ENCODE results near the gene NEO1.

Gene NEO1

GRCh38 chr15:73079565-73079964 lies 27.3 kb downstream of the NEO1 start:
- no peak for DNase-seq

- DNase-seq, result peak in 2 of 5 donors; percentile 7 to 19
Measured at GRCh38 chr15:73081321-73081958, 29.2 kb downstream of the NEO1 start.

GRCh38 chr15:73082812-73083211 lies 30.5 kb downstream of the NEO1 start:
- no peak for DNase-seq

- DNase-seq, result no peak
Measured at GRCh38 chr15:73087098-73087497, 34.8 kb downstream of the NEO1 start.

GRCh38 chr15:73105064-73105463 lies 52.8 kb downstream of the NEO1 start:
- no peak for DNase-seq

GRCh38 chr15:73108676-73109075 lies 56.4 kb downstream of the NEO1 start:
- no peak for DNase-seq

GRCh38 chr15:73109765-73110164 lies 57.5 kb downstream of the NEO1 start:
- DNase-seq, result no peak

GRCh38 chr15:73110201-73110600 lies 57.9 kb downstream of the NEO1 start:
- DNase-seq, result no peak

- no peak for DNase-seq
Measured at GRCh38 chr15:73114064-73114463, 61.8 kb downstream of the NEO1 start.

GRCh38 chr15:73116164-73116563 lies 63.9 kb downstream of the NEO1 start:
- no peak for DNase-seq

- DNase-seq, result no peak
Measured at GRCh38 chr15:73118055-73118454, 65.8 kb downstream of the NEO1 start.

GRCh38 chr15:73119478-73119877 lies 67.2 kb downstream of the NEO1 start:
- DNase-seq, result no peak

- DNase-seq, result no peak
Measured at GRCh38 chr15:73120269-73120668, 68.0 kb downstream of the NEO1 start.

- DNase-seq, result no peak
Measured at GRCh38 chr15:73125219-73125618, 73.0 kb downstream of the NEO1 start.

- peak in 1 of 5 donors; percentile 27 for DNase-seq
Measured at GRCh38 chr15:73127302-73127936, 75.2 kb downstream of the NEO1 start.

- no peak for DNase-seq
Measured at GRCh38 chr15:73130830-73131229, 78.6 kb downstream of the NEO1 start.

GRCh38 chr15:73134196-73134595 lies 81.9 kb downstream of the NEO1 start:
- DNase-seq, result no peak

- no peak for DNase-seq
Measured at GRCh38 chr15:73139041-73139743, 86.9 kb downstream of the NEO1 start.

GRCh38 chr15:73139744-73140553 lies 87.7 kb downstream of the NEO1 start:
- no peak for DNase-seq

GRCh38 chr15:73141216-73141900 lies 89.1 kb downstream of the NEO1 start:
- peak in 1 of 5 donors; percentile 25 for DNase-seq

GRCh38 chr15:73142802-73143762 lies 90.8 kb downstream of the NEO1 start:
- DNase-seq, result peak in 1 of 5 donors; percentile 64
